Stomach (tissue), 8 donors: ENCODE data around the gene BANF1. TPM values are rescaled to one million over a fixed set of nuclear protein-coding genes. Genes with fewer than 3 reads are reported as not detected.

Experiments used
- polyA plus RNA-seq, 3 donors: library from polyadenylated mRNA; stranded (reverse); fragments of 200-250 nt; gene quantifications; one replicate each; pipeline ENCODE4 v1.2.3, GENCODE V29; 2013
- total RNA-seq, 5 donors: library from RNA; depleted of rRNA; stranded (reverse); fragments of >200 nt; gene quantifications; one replicate each; pipeline versions ENCODE4 v1.1.0 to v1.2.3, GENCODE V29; 2014 to 2016
- donor health status: healthy with polysubstance abuse.
- donor health status: Bipolar disorder and iron deficiency.
- donor health status: healthy.

BANF1 gene
- total and polyA plus RNA-seq, 8 donors, result 12.3 to 207 (median 46.1) TPM

Other genes starting within 250 kb of the BANF1 start
- 10 to 100 TPM in 4 of 5 donors, 1 to 10 TPM in 1; 7.3 to 44.9 (median 19.6) TPM for gene AP5B1, start 221.5 kb upstream of the BANF1 start, total RNA-seq
- gene AP5B1, start 221.5 kb upstream of the BANF1 start, polyA plus RNA-seq, result 1 to 10 TPM; 3.6 to 5.1 (median 3.7) TPM
- gene OVOL1, start 215.4 kb upstream of the BANF1 start, total RNA-seq, result 100 to 1,000 TPM in 1 of 5 donors, 10 to 100 TPM in 1, 1 to 10 TPM in 2, not detected in 1; 1.2 to 120 (median 9.9) TPM
- 1 to 10 TPM in 2 of 3 donors, under 1 TPM in 1; 0.92 to 7.8 (median 1.3) TPM for gene OVOL1, start 215.4 kb upstream of the BANF1 start, polyA plus RNA-seq
- 1 to 10 TPM in 2 of 5 donors, under 1 TPM in 1, not detected in 2; 0.29 to 1.4 (median 1.3) TPM for gene SNX32, start 168.5 kb upstream of the BANF1 start, total RNA-seq
- gene SNX32, start 168.5 kb upstream of the BANF1 start, polyA plus RNA-seq, result under 1 TPM; 0.25 to 0.90 (median 0.61) TPM
- gene CFL1, start 144.3 kb upstream of the BANF1 start, total RNA-seq, result 1,000 to 10,000 TPM in 1 of 5 donors, 100 to 1,000 TPM in 4; 389 to 1,430 (median 677) TPM
- gene CFL1, start 144.3 kb upstream of the BANF1 start, polyA plus RNA-seq, result 100 to 1,000 TPM; 534 to 874 (median 658) TPM
- gene MUS81, start 142.1 kb upstream of the BANF1 start, total RNA-seq, result 100 to 1,000 TPM in 2 of 5 donors, 10 to 100 TPM in 3; 26.4 to 162 (median 81.1) TPM
- 10 to 100 TPM; 32.7 to 64.6 (median 32.9) TPM for gene MUS81, start 142.1 kb upstream of the BANF1 start, polyA plus RNA-seq
- 10 to 100 TPM; 21.0 to 34.4 (median 23.3) TPM for gene EFEMP2, start 129.7 kb upstream of the BANF1 start, total RNA-seq
- gene EFEMP2, start 129.7 kb upstream of the BANF1 start, polyA plus RNA-seq, result 10 to 100 TPM; 31.8 to 37.9 (median 36.0) TPM
- 1 to 10 TPM in 2 of 5 donors, under 1 TPM in 1, not detected in 2; 0.58 to 2.2 (median 1.1) TPM for gene CTSW, start 122.7 kb upstream of the BANF1 start, total RNA-seq
- 1 to 10 TPM in 2 of 3 donors, under 1 TPM in 1; 0.43 to 2.7 (median 1.6) TPM for gene CTSW, start 122.7 kb upstream of the BANF1 start, polyA plus RNA-seq
- 100 to 1,000 TPM in 2 of 5 donors, 10 to 100 TPM in 3; 25.4 to 488 (median 74.3) TPM for gene FIBP, start 114.0 kb upstream of the BANF1 start, total RNA-seq
- gene FIBP, start 114.0 kb upstream of the BANF1 start, polyA plus RNA-seq, result 10 to 100 TPM; 45.2 to 76.5 (median 66.0) TPM
- gene CCDC85B, start 111.8 kb upstream of the BANF1 start, total RNA-seq, result 10 to 100 TPM in 4 of 5 donors, 1 to 10 TPM in 1; 7.0 to 68.9 (median 20.6) TPM
- gene CCDC85B, start 111.8 kb upstream of the BANF1 start, polyA plus RNA-seq, result 10 to 100 TPM; 25.1 to 50.4 (median 42.5) TPM
- gene FOSL1, start 102.1 kb upstream of the BANF1 start, total RNA-seq, result 10 to 100 TPM in 1 of 5 donors, 1 to 10 TPM in 2, not detected in 2; 1.7 to 43.3 (median 1.9) TPM
- gene FOSL1, start 102.1 kb upstream of the BANF1 start, polyA plus RNA-seq, result 10 to 100 TPM in 2 of 3 donors, 1 to 10 TPM in 1; 7.0 to 14.7 (median 14.1) TPM
- 10 to 100 TPM in 3 of 5 donors, 1 to 10 TPM in 2; 3.1 to 16.8 (median 10.1) TPM for gene C11orf68, start 83.4 kb upstream of the BANF1 start, total RNA-seq
- gene C11orf68, start 83.4 kb upstream of the BANF1 start, polyA plus RNA-seq, result 10 to 100 TPM; 26.9 to 31.3 (median 29.6) TPM
- gene DRAP1, start 83.1 kb upstream of the BANF1 start, total RNA-seq, result 100 to 1,000 TPM in 1 of 5 donors, 10 to 100 TPM in 4; 13.3 to 133 (median 49.2) TPM
- gene DRAP1, start 83.1 kb upstream of the BANF1 start, polyA plus RNA-seq, result 10 to 100 TPM; 64.0 to 89.2 (median 77.9) TPM
- not detected for gene TSGA10IP, start 57.0 kb upstream of the BANF1 start, total RNA-seq
- gene TSGA10IP, start 57.0 kb upstream of the BANF1 start, polyA plus RNA-seq, result not detected
- 100 to 1,000 TPM in 2 of 5 donors, 10 to 100 TPM in 3; 26.1 to 278 (median 38.4) TPM for gene SART1, start 40.8 kb upstream of the BANF1 start, total RNA-seq
- gene SART1, start 40.8 kb upstream of the BANF1 start, polyA plus RNA-seq, result 10 to 100 TPM; 76.1 to 93.2 (median 88.9) TPM
- 10 to 100 TPM in 2 of 5 donors, 1 to 10 TPM in 2, not detected in 1; 3.8 to 26.1 (median 12.9) TPM for gene EIF1AD, start 346 bp upstream of the BANF1 start, total RNA-seq
- 10 to 100 TPM; 10.5 to 13.6 (median 13.1) TPM for gene EIF1AD, start 346 bp upstream of the BANF1 start, polyA plus RNA-seq
- gene CST6, start 9.5 kb downstream of the BANF1 start, total RNA-seq, result 10 to 100 TPM in 1 of 5 donors, not detected in 4; 47.8 TPM
- 1 to 10 TPM in 1 of 3 donors, under 1 TPM in 1, not detected in 1; 0.50 to 6.6 TPM for gene CST6, start 9.5 kb downstream of the BANF1 start, polyA plus RNA-seq
- not detected for gene CATSPER1, start 24.0 kb downstream of the BANF1 start, total RNA-seq
- gene CATSPER1, start 24.0 kb downstream of the BANF1 start, polyA plus RNA-seq, result 1 to 10 TPM in 1 of 3 donors, under 1 TPM in 2; 0.08 to 1.4 (median 0.68) TPM
- not detected for gene GAL3ST3, start 46.7 kb downstream of the BANF1 start, total RNA-seq
- not detected for gene GAL3ST3, start 46.7 kb downstream of the BANF1 start, polyA plus RNA-seq
- 100 to 1,000 TPM in 4 of 5 donors, 10 to 100 TPM in 1; 52.7 to 366 (median 164) TPM for gene SF3B2, start 49.9 kb downstream of the BANF1 start, total RNA-seq
- gene SF3B2, start 49.9 kb downstream of the BANF1 start, polyA plus RNA-seq, result 100 to 1,000 TPM in 1 of 3 donors, 10 to 100 TPM in 2; 71.4 to 110 (median 99.9) TPM
- 100 to 1,000 TPM in 2 of 5 donors, 10 to 100 TPM in 3; 47.0 to 269 (median 57.4) TPM for gene PACS1, start 67.8 kb downstream of the BANF1 start, total RNA-seq
- 10 to 100 TPM; 14.7 to 24.3 (median 18.2) TPM for gene PACS1, start 67.8 kb downstream of the BANF1 start, polyA plus RNA-seq